K562 (cell line): ENCODE results near the gene TYRO3. TPM values are rescaled to one million over a fixed set of nuclear protein-coding genes. Genes with fewer than 3 reads are reported as not detected.

ENCODE experiments used
- ATAC-seq: fragments of 200-7000 bp; cut with Tn5 transposase; 3 replicates; pipeline ENCODE4 v1.9.1; 2020; ENCODE audit warnings: moderate library complexity
- BruUV-seq: library from RNA; stranded (reverse); fragments of 400-500 nt; replicated peaks from 2 replicates; lab custom pipeline; 2021; lab: Mats Ljungman, UMichigan
- CTCF ChIA-PET: fragments of 300-600 bp; formaldehyde crosslinking; extraction: SDS; loops from one replicate; lab custom pipeline; 2021; ENCODE audit warnings: low intra/inter-chr PET ratio; lab: Yijun Ruan, JAX
- POLR2A ChIA-PET: fragments of 300-600, 350-650 bp; sonication (Branson Sonifier 250); formaldehyde crosslinking; extraction: SDS; loops from one replicate; lab custom pipeline; 2021; ENCODE audit warnings: antibody characterized with exemption, inconsistent platforms; lab: Yijun Ruan, JAX
- DNase-seq, 4 experiments: peaks; one replicate each; pipeline versions ENCODE4 v3.0.0 to v3.0.0-alpha.2; 2011 to 2018; ENCODE audit warnings: low spot score in 3 of 4, mixed read lengths in 3 of 4; ENCODE audit errors: extremely low read depth in 1 of 4
- FAIRE-seq: peaks from 2 replicates; lab custom pipeline; 2011; peaks lifted over from hg19 to GRCh38; lab: Jason Lieb, UNC
- H2AFZ ChIP-seq: 2 replicates; pipeline ENCODE4 v1.6.0; 2011; ENCODE audit warnings: low read depth, low read length, control low read depth, inconsistent platforms
- H3K27ac ChIP-seq: fragments of 200-600 bp; 3 replicates; pipeline ENCODE4 v1.8.0; 2011; ENCODE audit warnings: low read depth, mild to moderate bottlenecking, control low read depth, inconsistent platforms, low read length, moderate library complexity, mixed read lengths; ENCODE audit errors: extremely low read depth
- H3K27me3 ChIP-seq, 2 experiments: fragments of 300-600 bp in 1 of 2; 2 replicates in 1 of 2; 3 replicates in 1 of 2; pipeline versions ENCODE4 v1.6.0 to v1.8.0; 2011; ENCODE audit warnings: inconsistent platforms in 2 of 2, low read length in 2 of 2, mild to moderate bottlenecking in 1 of 2, mixed read lengths in 1 of 2, moderate library complexity in 1 of 2; ENCODE audit not compliant: control insufficient read depth in 2 of 2, insufficient read depth in 2 of 2
- H3K36me3 ChIP-seq: fragments of 300-600 bp; 3 replicates; pipeline ENCODE4 v1.8.0; 2011; ENCODE audit warnings: mild to moderate bottlenecking, low read length, inconsistent platforms; ENCODE audit not compliant: control insufficient read depth, insufficient read depth
- H3K4me1 ChIP-seq, 2 experiments: fragments of 200-600 bp in 1 of 2; replicated peaks in 1 of 2; 2 replicates in 1 of 2; 3 replicates in 1 of 2; pipeline versions ENCODE4 v1.5.1 to v1.8.0; 2011; ENCODE audit warnings: inconsistent platforms in 2 of 2, low read length in 2 of 2, mild to moderate bottlenecking in 1 of 2, mixed read lengths in 1 of 2, moderate library complexity in 1 of 2; ENCODE audit not compliant: control insufficient read depth in 2 of 2, insufficient read depth in 2 of 2
- H3K4me2 ChIP-seq: 2 replicates; pipeline ENCODE4 v1.6.1; 2011; ENCODE audit warnings: low read length, control low read depth, inconsistent platforms, mixed read lengths; ENCODE audit not compliant: insufficient read depth
- H3K4me3 ChIP-seq: fragments of 200-600 bp; sonication (generic), shearing (Covaris generic); 2 replicates; pipeline ENCODE4 v1.5.1; 2016; ENCODE audit warnings: control low read depth, inconsistent platforms
- H3K79me2 ChIP-seq: fragments of 200-600 bp; 3 replicates; pipeline ENCODE4 v1.8.0; 2011; ENCODE audit warnings: low read length, inconsistent platforms; ENCODE audit not compliant: control insufficient read depth, insufficient read depth
- H3K9ac ChIP-seq, 2 experiments: 2 replicates each; pipeline versions ENCODE4 v1.6.0 to v1.6.1; 2011; ENCODE audit warnings: low read depth in 2 of 2, low read length in 2 of 2, control low read depth in 1 of 2, inconsistent platforms in 1 of 2, mild to moderate bottlenecking in 1 of 2, mixed read lengths in 1 of 2; ENCODE audit not compliant: insufficient read depth in 1 of 2
- H3K9me1 ChIP-seq: one replicate; pipeline ENCODE4 v1.6.0; 2011; ENCODE audit warnings: inconsistent platforms, mild to moderate bottlenecking, low read length, moderate library complexity; ENCODE audit not compliant: control insufficient read depth, insufficient read depth
- H3K9me3 ChIP-seq: replicated peaks from 2 replicates; pipeline ENCODE4 v1.5.1; 2011; ENCODE audit warnings: low read depth, low read length, inconsistent platforms; ENCODE audit not compliant: control insufficient read depth, insufficient read depth
- H4K20me1 ChIP-seq: replicated peaks from 2 replicates; pipeline ENCODE4 v1.6.1; 2011; ENCODE audit warnings: low read length, inconsistent platforms, mixed read lengths; ENCODE audit not compliant: control insufficient read depth, insufficient read depth
- CREB1 ChIP-seq, 2 experiments: sonication (generic) in 1 of 2; formaldehyde crosslinking in 1 of 2; IDR thresholded peaks; 2 replicates each; pipeline versions ENCODE4 v1.6.1 to v1.8.0; 2012 to 2022; ENCODE audit warnings: inconsistent platforms in 1 of 2, mild to moderate bottlenecking in 1 of 2, missing genetic modification reagents in 1 of 2, moderate library complexity in 1 of 2
- LEF1 ChIP-seq: fragments of 450-650 bp; IDR thresholded peaks from 2 replicates; pipeline ENCODE4 v1.6.1; 2016; ENCODE audit warnings: mild to moderate bottlenecking
- PHF21A ChIP-seq: fragments of 450-650 bp; IDR thresholded peaks from 2 replicates; pipeline ENCODE4 v1.6.1; 2017; ENCODE audit warnings: low read depth, borderline replicate concordance
- RNF2 ChIP-seq: sonication (generic); IDR thresholded peaks from 2 replicates; pipeline ENCODE4 v1.6.1; 2016
- TAL1 ChIP-seq: fragments of 450-650 bp; IDR thresholded peaks from 2 replicates; pipeline ENCODE4 v1.6.1; 2016; ENCODE audit warnings: mild to moderate bottlenecking
- TBL1XR1 ChIP-seq, 2 experiments: IDR thresholded peaks; 2 replicates each; pipeline ENCODE4 v1.6.1; 2012; ENCODE audit warnings: improper control_type of control experiment in 2 of 2, low read length in 2 of 2, mild to moderate bottlenecking in 1 of 2
- TBP ChIP-seq: optimal IDR thresholded peaks from 2 replicates; pipeline ENCODE3; 2011; ENCODE audit warnings: low read depth, low read length, improper control_type of control experiment
- TRIM24 ChIP-seq, 2 experiments: fragments of 450-650 bp; IDR thresholded peaks; 2 replicates each; pipeline ENCODE4 v1.6.1; 2016
- WGBS: fragments of 100-300 bp; shearing (Covaris generic); methylation state at CpG from one replicate; pipeline ENCODE4 v1.1.6; 2016; ENCODE audit warnings: low coverage, mixed read lengths; ENCODE audit not compliant: insufficient coverage; ENCODE audit errors: missing lambda C conversion rate; 5-methylcytosine and 5-hydroxymethylcytosine counted together
- in situ Hi-C: fragments of 300-500 bp; cut with MboI; formaldehyde crosslinking; loops from 4 replicates; pipeline ENCODE4 v1.15.0; 2018; ENCODE audit warnings: inconsistent platforms, mixed read lengths
- intact Hi-C: fragments of 100-400 bp; cut with micrococcal nuclease; formaldehyde crosslinking; loops from 2 replicates; pipeline ENCODE4 v1.14.2; 2022
- polyA plus RNA-seq, 8 experiments: library from polyadenylated mRNA; depleted of rRNA in 4 of 8; stranded (reverse) in 5 of 8; unstranded in 3 of 8; fragments of >200 nt; fragmentation: Nextera tagmentation in 2 of 8; fragmentation: Illumina TruSeq in 1 of 8; extraction: Ambion mirVana in 2 of 8; extraction: Trizol in 1 of 8; gene quantifications; 2 replicates each; pipeline versions ENCODE4 v1.2.1 to v1.2.3, GENCODE V29; 2011 to 2014; ENCODE audit warnings: inconsistent platforms in 1 of 8, missing spikeins in 1 of 8
- total RNA-seq, 7 experiments: library from RNA; depleted of rRNA in 6 of 7; stranded (reverse); fragments of >200 nt in 6 of 7; fragmentation: Illumina TruSeq in 2 of 7; extraction: Trizol in 2 of 7; gene quantifications; 2 replicates each; pipeline versions ENCODE4 v1.2.1 to v1.2.3, GENCODE V29; 2011 to 2021; ENCODE audit warnings: low replicate concordance in 1 of 7
- TF ChIP-seq, protein P1 (sequence below), 3 experiments: IDR thresholded peaks in 2 of 3; conservative IDR thresholded peaks in 1 of 3; 2 replicates each; pipeline ENCODE4 v1.5.1; 2011 to 2012; ENCODE audit warnings: low read length in 3 of 3, mild to moderate bottlenecking in 3 of 3, control low read depth in 2 of 3, improper control_type of control experiment in 1 of 3, inconsistent platforms in 1 of 3, low read depth in 1 of 3, mixed read lengths in 1 of 3, moderate library complexity in 1 of 3; ENCODE audit not compliant: insufficient read depth in 2 of 3
- TF ChIP-seq, protein P2 (sequence below): fragments of 450-650 bp; IDR thresholded peaks from 2 replicates; pipeline ENCODE4 v1.6.1; 2018; ENCODE audit not compliant: partially characterized antibody

Gene TYRO3
- total and polyA plus RNA-seq, 9 of the 15 experiments (the other 6 are each of a cell fraction or from before 2014, with no cell fraction given): 2.6 to 39.6 (median 18.6) TPM

DNA sequence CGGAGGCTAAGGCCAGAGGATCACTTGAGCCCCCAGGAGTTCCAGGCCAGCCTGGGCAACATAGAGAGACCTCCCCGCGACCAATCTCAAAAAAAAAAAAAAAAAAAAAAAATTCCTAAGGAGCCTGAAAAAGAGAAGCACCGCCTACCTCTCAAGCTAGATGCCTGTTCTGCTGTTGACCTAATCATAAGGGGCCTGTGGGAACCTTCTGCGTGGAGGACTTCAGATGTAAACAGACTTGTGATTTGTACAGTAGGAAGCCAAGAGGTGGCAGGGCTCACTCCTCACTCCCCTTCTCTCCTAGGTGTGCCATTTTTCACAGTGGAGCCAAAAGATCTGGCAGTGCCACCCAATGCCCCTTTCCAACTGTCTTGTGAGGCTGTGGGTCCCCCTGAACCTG is 3.2 kb downstream of the TYRO3 start:
- in situ Hi-C loops (no loop called here), intact Hi-C loops (no loop called here)
- H3K4me2 ChIP-seq: peak overlapping the region; percentile 44; the same call in 1 of the 2 replicates
- peaks cover 78 to 88% of the 10 kb centered on the region in 2 experiments for H3K4me1 ChIP-seq
- no TSS peak for BruUV-seq
- peaks cover 17% of the 10 kb centered on the region for H3K79me2 ChIP-seq
- H4K20me1 ChIP-seq: 0 out of 2 replicates have a peak, but pooled peaks cover 3% of the 10 kb centered on the region
- H3K9ac ChIP-seq: peak overlapping the region in 1 of 2 experiments; percentile 72; a peak in 1 of 4 replicates
- no peaks in the 10 kb centered on the region for H3K9me1 ChIP-seq
- 44% methylated on average over 2 of the region's 5 CpGs for whole genome bisulfite sequencing
- H3K27me3 ChIP-seq: no peaks in the 10 kb centered on the region
- peak overlapping the region; percentile 63 for H3K27ac ChIP-seq
- ChIA-PET CTCF (no interaction called here), POLR2A (interaction anchor here (0.7 to 2.6 kb wide), 4 partner anchors 10 to 81 kb away, joined by 3 to 16 read pairs (median 4); no protein-coding TSS in a partner anchor)
- ATAC-seq: no peak
- peaks cover 46% of the 10 kb centered on the region for H3K36me3 ChIP-seq
- TF ChIP-seq TBP: no peak
- no peak overlapping the region for H3K4me3 ChIP-seq
- DNase-seq: no peak
- no peak for FAIRE-seq
- H3K9me3 ChIP-seq: no peaks in the 10 kb centered on the region
- H2AFZ ChIP-seq: no peak overlapping the region

DNA sequence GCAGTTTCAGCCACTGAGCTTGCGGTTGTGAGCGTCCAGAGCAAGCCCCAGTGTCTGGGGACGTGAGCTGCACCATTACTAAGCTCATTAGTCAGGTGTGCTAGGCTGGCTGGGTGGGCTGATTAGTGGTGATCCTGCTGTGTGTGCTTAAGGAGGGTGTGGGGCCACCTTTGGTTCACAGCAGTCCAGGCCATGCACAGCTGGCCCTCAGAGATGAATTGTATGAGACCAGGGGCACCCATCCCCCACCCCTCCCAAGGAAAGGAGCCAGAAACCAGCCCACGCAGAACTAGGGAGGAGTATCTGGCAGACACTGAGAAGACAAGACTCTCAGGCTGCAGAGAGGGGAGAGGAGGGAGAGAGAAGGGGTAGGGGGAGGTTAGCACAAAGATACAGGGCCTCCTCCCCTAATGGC is 3.8 kb downstream of the TYRO3 start:
- intact Hi-C loops: no loop called here
- TF ChIP-seq PHF21A (no peak; the same call in 1 of the 2 replicates), TAL1 (peak; percentile 71), RNF2 (peak; percentile 74), TRIM24 (IDR thresholded peaks at IDR 0.05) (peak; percentile 70 to 85; a peak in 3 of 4 replicates), TBL1XR1 (IDR thresholded peaks at IDR 0.05; ENCODE audit: low read length in 2 of 2) (peak in 1 of 2 experiments; percentile 52; a peak in 1 of 4 replicates), CREB1 (IDR thresholded peaks at IDR 0.05) (peak; percentile 50), CREB1 (CRISPR knock-in tag; IDR thresholded peaks at IDR 0.05) (no peak), LEF1 (peak; percentile 84; the same call in 1 of the 2 replicates)
- TF ChIP-seq, protein P1, sequence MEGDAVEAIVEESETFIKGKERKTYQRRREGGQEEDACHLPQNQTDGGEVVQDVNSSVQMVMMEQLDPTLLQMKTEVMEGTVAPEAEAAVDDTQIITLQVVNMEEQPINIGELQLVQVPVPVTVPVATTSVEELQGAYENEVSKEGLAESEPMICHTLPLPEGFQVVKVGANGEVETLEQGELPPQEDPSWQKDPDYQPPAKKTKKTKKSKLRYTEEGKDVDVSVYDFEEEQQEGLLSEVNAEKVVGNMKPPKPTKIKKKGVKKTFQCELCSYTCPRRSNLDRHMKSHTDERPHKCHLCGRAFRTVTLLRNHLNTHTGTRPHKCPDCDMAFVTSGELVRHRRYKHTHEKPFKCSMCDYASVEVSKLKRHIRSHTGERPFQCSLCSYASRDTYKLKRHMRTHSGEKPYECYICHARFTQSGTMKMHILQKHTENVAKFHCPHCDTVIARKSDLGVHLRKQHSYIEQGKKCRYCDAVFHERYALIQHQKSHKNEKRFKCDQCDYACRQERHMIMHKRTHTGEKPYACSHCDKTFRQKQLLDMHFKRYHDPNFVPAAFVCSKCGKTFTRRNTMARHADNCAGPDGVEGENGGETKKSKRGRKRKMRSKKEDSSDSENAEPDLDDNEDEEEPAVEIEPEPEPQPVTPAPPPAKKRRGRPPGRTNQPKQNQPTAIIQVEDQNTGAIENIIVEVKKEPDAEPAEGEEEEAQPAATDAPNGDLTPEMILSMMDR (IDR thresholded peaks at IDR 0.05 in 2 of 3, conservative IDR thresholded peaks at IDR 0.05 in 1 of 3; ENCODE audit: insufficient read depth in 2 of 3, low read depth in 1 of 3, low read length in 3 of 3): no peak
- TF ChIP-seq, protein P2, sequence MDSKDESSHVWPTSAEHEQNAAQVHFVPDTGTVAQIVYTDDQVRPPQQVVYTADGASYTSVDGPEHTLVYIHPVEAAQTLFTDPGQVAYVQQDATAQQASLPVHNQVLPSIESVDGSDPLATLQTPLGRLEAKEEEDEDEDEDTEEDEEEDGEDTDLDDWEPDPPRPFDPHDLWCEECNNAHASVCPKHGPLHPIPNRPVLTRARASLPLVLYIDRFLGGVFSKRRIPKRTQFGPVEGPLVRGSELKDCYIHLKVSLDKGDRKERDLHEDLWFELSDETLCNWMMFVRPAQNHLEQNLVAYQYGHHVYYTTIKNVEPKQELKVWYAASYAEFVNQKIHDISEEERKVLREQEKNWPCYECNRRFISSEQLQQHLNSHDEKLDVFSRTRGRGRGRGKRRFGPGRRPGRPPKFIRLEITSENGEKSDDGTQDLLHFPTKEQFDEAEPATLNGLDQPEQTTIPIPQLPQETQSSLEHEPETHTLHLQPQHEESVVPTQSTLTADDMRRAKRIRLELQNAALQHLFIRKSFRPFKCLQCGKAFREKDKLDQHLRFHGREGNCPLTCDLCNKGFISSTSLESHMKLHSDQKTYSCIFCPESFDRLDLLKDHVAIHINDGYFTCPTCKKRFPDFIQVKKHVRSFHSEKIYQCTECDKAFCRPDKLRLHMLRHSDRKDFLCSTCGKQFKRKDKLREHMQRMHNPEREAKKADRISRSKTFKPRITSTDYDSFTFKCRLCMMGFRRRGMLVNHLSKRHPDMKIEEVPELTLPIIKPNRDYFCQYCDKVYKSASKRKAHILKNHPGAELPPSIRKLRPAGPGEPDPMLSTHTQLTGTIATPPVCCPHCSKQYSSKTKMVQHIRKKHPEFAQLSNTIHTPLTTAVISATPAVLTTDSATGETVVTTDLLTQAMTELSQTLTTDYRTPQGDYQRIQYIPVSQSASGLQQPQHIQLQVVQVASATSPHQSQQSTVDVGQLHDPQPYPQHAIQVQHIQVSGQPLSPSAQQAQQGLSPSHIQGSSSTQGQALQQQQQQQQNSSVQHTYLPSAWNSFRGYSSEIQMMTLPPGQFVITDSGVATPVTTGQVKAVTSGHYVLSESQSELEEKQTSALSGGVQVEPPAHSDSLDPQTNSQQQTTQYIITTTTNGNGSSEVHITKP: peak; percentile 41

More for the DNA sequence above, 3.8 kb downstream of the TYRO3 start:
- in situ Hi-C loops: no loop called here
- no peaks in the 10 kb centered on the region for H3K9me3 ChIP-seq
- no peak overlapping the region for H3K4me3 ChIP-seq
- H3K4me1 ChIP-seq: peaks cover 82 to 91% of the 10 kb centered on the region in 2 experiments
- H2AFZ ChIP-seq: no peak overlapping the region
- peak; percentile 94 for FAIRE-seq
- peak overlapping the region; percentile 44 for H3K4me2 ChIP-seq
- H3K27me3 ChIP-seq: no peaks in the 10 kb centered on the region
- WGBS: 15% methylated on average over 4 of the region's 4 CpGs
- H3K9me1 ChIP-seq: no peaks in the 10 kb centered on the region
- no TSS peak for BruUV-seq
- peak; percentile 78 to 94 (median 84) for DNase-seq
- peaks cover 17% of the 10 kb centered on the region for H3K79me2 ChIP-seq
- ATAC-seq: peak; percentile 42
- H3K9ac ChIP-seq: peak overlapping the region in 1 of 2 experiments; percentile 72; a peak in 2 of 4 replicates
- ChIA-PET CTCF (no interaction called here), POLR2A (interaction anchor here (0.7 to 2.9 kb wide), 6 partner anchors 9 to 101 kb away, joined by 3 to 16 read pairs (median 6); partner anchors contain the start of gene RPAP1)
- 0 out of 2 replicates have a peak, but pooled peaks cover 3% of the 10 kb centered on the region for H4K20me1 ChIP-seq
- H3K36me3 ChIP-seq: peaks cover 51% of the 10 kb centered on the region
- H3K27ac ChIP-seq: peak overlapping the region; percentile 63
